Panc1 (cell line): ENCODE data around the gene TTC13.

Source experiments
- CTCF ChIP-seq: fragments of 450-650 bp; IDR thresholded peaks from 2 replicates; pipeline ENCODE4 v1.5.1; 2017; ENCODE audit warnings: mild to moderate bottlenecking
- POLR2AphosphoS5 ChIP-seq: IDR thresholded peaks from 2 replicates; pipeline ENCODE4 v1.6.1; 2012; ENCODE audit warnings: mild to moderate bottlenecking, low read depth, low read length, moderate library complexity

- TF ChIP-seq CTCF: no peak
- TF ChIP-seq POLR2AphosphoS5: no peak
These were observed 2.3 kb downstream of the TTC13 start for GRCh38 chr1:230976360-230976759.
